Spleen (tissue), 3 donors: ENCODE measurements around the gene CMKLR1.

ENCODE experiments used
- POLR2A ChIP-seq, 3 donors: fragments of 450-650 bp; IDR thresholded peaks; one replicate each; pipeline ENCODE4 v1.5.1; 2017; ENCODE audit warnings: antibody characterized with exemption in 3 of 3, mild to moderate bottlenecking in 1 of 3
- POLR2AphosphoS5 ChIP-seq, 3 donors: sonication (generic); formaldehyde crosslinking; IDR thresholded peaks; one replicate each; pipeline ENCODE4 v1.5.1; 2017; ENCODE audit warnings: antibody characterized with exemption in 3 of 3

DNA sequence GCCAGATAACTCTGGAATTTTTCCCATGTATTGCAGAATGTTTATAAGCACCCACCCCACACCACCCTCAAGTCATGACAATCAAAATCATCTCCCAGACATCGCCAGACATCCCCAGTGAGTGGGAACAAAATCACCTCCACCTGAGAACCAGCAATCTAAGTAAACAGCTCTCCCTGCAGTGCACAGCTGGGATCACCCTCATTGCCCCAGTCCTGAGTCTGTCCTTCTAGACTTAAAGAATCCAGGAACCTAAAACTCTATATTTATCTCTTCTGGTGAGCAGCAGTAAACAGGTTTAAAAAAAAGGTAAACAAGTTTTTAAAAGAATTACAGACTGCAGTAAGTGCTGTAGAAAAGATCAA, 43.3 kb upstream of the CMKLR1 start:
- TF ChIP-seq POLR2A (IDR thresholded peaks at IDR 0.05) = no peak
- no peak for TF ChIP-seq POLR2AphosphoS5 (IDR thresholded peaks at IDR 0.05)
